Measurements from ENCODE around the gene TPP2.
A peak's percentile ranks its signal among the peaks of the same experiment; 100 is the strongest.

TPP2 gene

GRCh38 chr13:102658660-102659059 is 61.9 kb downstream of the TPP2 start:
- CTCF ChIA-PET: interaction anchor here (0.8 to 1.9 kb wide), 3 partner anchors 10 to 29 kb away, joined by 3 to 4 read pairs (median 3); no protein-coding TSS in a partner anchor
- Histone ChIP-seq H3K4me3 (ENCODE audit: control insufficient read depth in 1 of 7, extremely low read depth in 1 of 7, insufficient read depth in 4 of 7, low read depth in 2 of 7, low read length in 6 of 7) (no peak overlapping the region), H3K4me1 (ENCODE audit: control extremely low read depth in 1 of 4, control insufficient read depth in 4 of 4, insufficient read depth in 4 of 4, low read length in 3 of 4) (no peaks in the 10 kb centered on the region), H3K9me3 (ENCODE audit: control extremely low read depth in 1 of 5, control insufficient read depth in 4 of 5, insufficient read depth in 2 of 5, low read depth in 1 of 5, low read length in 4 of 5) (peaks cover 0 to 15% (median 6%) of the 10 kb centered on the region in 5 experiments), H3K27ac (ENCODE audit: insufficient read depth in 1 of 2, low read depth in 1 of 2, low read length in 2 of 2, poor library complexity in 1 of 2, severe bottlenecking in 2 of 2) (no peak overlapping the region), H3K36me3 (ENCODE audit: control insufficient read depth in 4 of 4, insufficient read depth in 4 of 4, low read length in 3 of 4) (peaks cover 21 to 65% (median 46%) of the 10 kb centered on the region in 4 experiments), H3K27me3 (replicated peaks in 2 of 5; ENCODE audit: control insufficient read depth in 4 of 5, insufficient read depth in 5 of 5, low read length in 4 of 5) (no peaks in the 10 kb centered on the region)
- WGBS (ENCODE audit: insufficient coverage): 100% methylated on average over 2 of the region's 3 CpGs
- POLR2A ChIA-PET: no interaction called here
- DNase-seq: no peak

- Histone ChIP-seq H3K27ac (ENCODE audit: insufficient read depth in 1 of 2, low read depth in 1 of 2, low read length in 2 of 2, poor library complexity in 1 of 2, severe bottlenecking in 2 of 2) (no peak overlapping the region), H3K9me3 (ENCODE audit: control extremely low read depth in 1 of 5, control insufficient read depth in 4 of 5, insufficient read depth in 2 of 5, low read depth in 1 of 5, low read length in 4 of 5) (peaks cover 0 to 15% (median 6%) of the 10 kb centered on the region in 5 experiments), H3K27me3 (replicated peaks in 2 of 5; ENCODE audit: control insufficient read depth in 4 of 5, insufficient read depth in 5 of 5, low read length in 4 of 5) (no peaks in the 10 kb centered on the region), H3K4me3 (ENCODE audit: control insufficient read depth in 1 of 7, extremely low read depth in 1 of 7, insufficient read depth in 4 of 7, low read depth in 2 of 7, low read length in 6 of 7) (no peak overlapping the region), H3K4me1 (ENCODE audit: control extremely low read depth in 1 of 4, control insufficient read depth in 4 of 4, insufficient read depth in 4 of 4, low read length in 3 of 4) (no peaks in the 10 kb centered on the region), H3K36me3 (ENCODE audit: control insufficient read depth in 4 of 4, insufficient read depth in 4 of 4, low read length in 3 of 4) (peaks cover 27 to 69% (median 49%) of the 10 kb centered on the region in 4 experiments)
- ChIA-PET CTCF (interaction anchor here (1.7 to 1.9 kb wide), 2 partner anchors 10 to 141 kb away, joined by 4 read pairs; no protein-coding TSS in a partner anchor), POLR2A (no interaction called here)
- peak in 1 of 3 donors; percentile 10 for DNase-seq
Observed at GRCh38 chr13:102659168-102659713, 62.5 kb downstream of the TPP2 start.

GRCh38 chr13:102667023-102667422 is 70.2 kb downstream of the TPP2 start:
- DNase-seq: no peak
- CTCF ChIA-PET: no interaction called here
- H3K4me1 ChIP-seq (ENCODE audit: control extremely low read depth in 1 of 4, control insufficient read depth in 4 of 4, insufficient read depth in 4 of 4, low read length in 3 of 4): no peaks in the 10 kb centered on the region
- H3K27ac ChIP-seq (ENCODE audit: insufficient read depth in 1 of 2, low read depth in 1 of 2, low read length in 2 of 2, poor library complexity in 1 of 2, severe bottlenecking in 2 of 2): no peak overlapping the region
- no peaks in the 10 kb centered on the region for H3K27me3 ChIP-seq (replicated peaks in 2 of 5; ENCODE audit: control insufficient read depth in 4 of 5, insufficient read depth in 5 of 5, low read length in 4 of 5)
- H3K36me3 ChIP-seq (ENCODE audit: control insufficient read depth in 4 of 4, insufficient read depth in 4 of 4, low read length in 3 of 4): peaks cover 31 to 83% (median 59%) of the 10 kb centered on the region in 4 experiments
- POLR2A ChIA-PET: no interaction called here
- H3K9me3 ChIP-seq (ENCODE audit: control extremely low read depth in 1 of 5, control insufficient read depth in 4 of 5, insufficient read depth in 2 of 5, low read depth in 1 of 5, low read length in 4 of 5): peaks cover 3 to 39% (median 26%) of the 10 kb centered on the region in 5 experiments
- H3K4me3 ChIP-seq (ENCODE audit: control insufficient read depth in 1 of 7, extremely low read depth in 1 of 7, insufficient read depth in 4 of 7, low read depth in 2 of 7, low read length in 6 of 7): no peak overlapping the region

- Histone ChIP-seq H3K27ac (ENCODE audit: insufficient read depth in 1 of 2, low read depth in 1 of 2, low read length in 2 of 2, poor library complexity in 1 of 2, severe bottlenecking in 2 of 2) (no peak overlapping the region), H3K9me3 (ENCODE audit: control extremely low read depth in 1 of 5, control insufficient read depth in 4 of 5, insufficient read depth in 2 of 5, low read depth in 1 of 5, low read length in 4 of 5) (peaks cover 3 to 39% (median 26%) of the 10 kb centered on the region in 5 experiments), H3K27me3 (replicated peaks in 2 of 5; ENCODE audit: control insufficient read depth in 4 of 5, insufficient read depth in 5 of 5, low read length in 4 of 5) (no peaks in the 10 kb centered on the region), H3K36me3 (ENCODE audit: control insufficient read depth in 4 of 4, insufficient read depth in 4 of 4, low read length in 3 of 4) (peaks cover 34 to 92% (median 64%) of the 10 kb centered on the region in 4 experiments), H3K4me3 (ENCODE audit: control insufficient read depth in 1 of 7, extremely low read depth in 1 of 7, insufficient read depth in 4 of 7, low read depth in 2 of 7, low read length in 6 of 7) (no peak overlapping the region), H3K4me1 (ENCODE audit: control extremely low read depth in 1 of 4, control insufficient read depth in 4 of 4, insufficient read depth in 4 of 4, low read length in 3 of 4) (no peaks in the 10 kb centered on the region)
- CTCF ChIA-PET: no interaction called here
- POLR2A ChIA-PET: no interaction called here
- 100% methylated on average over 3 of the region's 4 CpGs for WGBS (ENCODE audit: insufficient coverage)
- no peak for DNase-seq
Observed at GRCh38 chr13:102667911-102668310, 71.1 kb downstream of the TPP2 start.

- H3K36me3 ChIP-seq (ENCODE audit: control insufficient read depth in 4 of 4, insufficient read depth in 4 of 4, low read length in 3 of 4): peaks cover 34 to 96% (median 65%) of the 10 kb centered on the region in 4 experiments
- ChIA-PET CTCF (interaction anchor here (1.7 kb wide), 1 partner anchor 31 kb away, joined by 5 read pairs; no protein-coding TSS in a partner anchor), POLR2A (no interaction called here)
- H3K27me3 ChIP-seq (replicated peaks in 2 of 5; ENCODE audit: control insufficient read depth in 4 of 5, insufficient read depth in 5 of 5, low read length in 4 of 5): no peaks in the 10 kb centered on the region
- 100% methylated on average over 1 of the region's 5 CpGs for WGBS (ENCODE audit: insufficient coverage)
- no peak overlapping the region for H3K4me3 ChIP-seq (ENCODE audit: control insufficient read depth in 1 of 7, extremely low read depth in 1 of 7, insufficient read depth in 4 of 7, low read depth in 2 of 7, low read length in 6 of 7)
- DNase-seq: no peak
- no peak overlapping the region for H3K27ac ChIP-seq (ENCODE audit: insufficient read depth in 1 of 2, low read depth in 1 of 2, low read length in 2 of 2, poor library complexity in 1 of 2, severe bottlenecking in 2 of 2)
- H3K4me1 ChIP-seq (ENCODE audit: control extremely low read depth in 1 of 4, control insufficient read depth in 4 of 4, insufficient read depth in 4 of 4, low read length in 3 of 4): no peaks in the 10 kb centered on the region
- peaks cover 3 to 39% (median 26%) of the 10 kb centered on the region in 5 experiments for H3K9me3 ChIP-seq (ENCODE audit: control extremely low read depth in 1 of 5, control insufficient read depth in 4 of 5, insufficient read depth in 2 of 5, low read depth in 1 of 5, low read length in 4 of 5)
Observed at GRCh38 chr13:102670130-102670529, 73.3 kb downstream of the TPP2 start.

GRCh38 chr13:102675115-102675514 is 78.3 kb downstream of the TPP2 start:
- no peak overlapping the region for H3K4me3 ChIP-seq (ENCODE audit: control insufficient read depth in 1 of 7, extremely low read depth in 1 of 7, insufficient read depth in 4 of 7, low read depth in 2 of 7, low read length in 6 of 7)
- no peak overlapping the region for H3K27ac ChIP-seq (ENCODE audit: insufficient read depth in 1 of 2, low read depth in 1 of 2, low read length in 2 of 2, poor library complexity in 1 of 2, severe bottlenecking in 2 of 2)
- peaks cover 0 to 3% (median 1%) of the 10 kb centered on the region in 4 experiments for H3K4me1 ChIP-seq (ENCODE audit: control extremely low read depth in 1 of 4, control insufficient read depth in 4 of 4, insufficient read depth in 4 of 4, low read length in 3 of 4)
- POLR2A ChIA-PET: no interaction called here
- peaks cover 0 to 5% (median 5%) of the 10 kb centered on the region in 5 experiments for H3K9me3 ChIP-seq (ENCODE audit: control extremely low read depth in 1 of 5, control insufficient read depth in 4 of 5, insufficient read depth in 2 of 5, low read depth in 1 of 5, low read length in 4 of 5)
- no peak for DNase-seq
- CTCF ChIA-PET: no interaction called here
- 100% methylated on average over 2 of the region's 3 CpGs for WGBS (ENCODE audit: insufficient coverage)
- H3K27me3 ChIP-seq (replicated peaks in 2 of 5; ENCODE audit: control insufficient read depth in 4 of 5, insufficient read depth in 5 of 5, low read length in 4 of 5): no peaks in the 10 kb centered on the region
- H3K36me3 ChIP-seq (ENCODE audit: control insufficient read depth in 4 of 4, insufficient read depth in 4 of 4, low read length in 3 of 4): peaks cover 25 to 92% (median 50%) of the 10 kb centered on the region in 4 experiments

- H3K27me3 ChIP-seq (replicated peaks in 2 of 5; ENCODE audit: control insufficient read depth in 4 of 5, insufficient read depth in 5 of 5, low read length in 4 of 5): no peaks in the 10 kb centered on the region
- H3K9me3 ChIP-seq (ENCODE audit: control extremely low read depth in 1 of 5, control insufficient read depth in 4 of 5, insufficient read depth in 2 of 5, low read depth in 1 of 5, low read length in 4 of 5): no peaks in the 10 kb centered on the region
- H3K4me1 ChIP-seq (ENCODE audit: control extremely low read depth in 1 of 4, control insufficient read depth in 4 of 4, insufficient read depth in 4 of 4, low read length in 3 of 4): peaks cover 6 to 13% (median 8%) of the 10 kb centered on the region in 4 experiments
- no peak for DNase-seq
- CTCF ChIA-PET: interaction anchor here (1.2 kb wide), 1 partner anchor 122 kb away, joined by 3 read pairs; the partner anchor contains the start of gene BIVM
- WGBS (ENCODE audit: insufficient coverage): 96% methylated on average over 4 of the region's 4 CpGs
- H3K4me3 ChIP-seq (ENCODE audit: control insufficient read depth in 1 of 7, extremely low read depth in 1 of 7, insufficient read depth in 4 of 7, low read depth in 2 of 7, low read length in 6 of 7): no peak overlapping the region
- H3K36me3 ChIP-seq (ENCODE audit: control insufficient read depth in 4 of 4, insufficient read depth in 4 of 4, low read length in 3 of 4): peaks cover 19 to 72% (median 46%) of the 10 kb centered on the region in 4 experiments
- POLR2A ChIA-PET: no interaction called here
- no peak overlapping the region for H3K27ac ChIP-seq (ENCODE audit: insufficient read depth in 1 of 2, low read depth in 1 of 2, low read length in 2 of 2, poor library complexity in 1 of 2, severe bottlenecking in 2 of 2)
Observed at GRCh38 chr13:102677122-102677521, 80.3 kb downstream of the TPP2 start.

Data from common myeloid progenitor, CD34-positive (primary cell).